Endodermal cell (in vitro differentiated cells): Measurements from ENCODE around the gene FOSB. TPM values are rescaled to one million over a fixed set of nuclear protein-coding genes. Genes with fewer than 3 reads are reported as not detected.
"Not testable (repeated sequence)": the region's sequence is repeated elsewhere in the genome, so short reads cannot be mapped to it uniquely, and the experiment has no call there.

Source experiments
- DNase-seq: peaks from one replicate; pipeline ENCODE4 v3.0.0-alpha.2; 2017
- H3K27ac ChIP-seq: 2 replicates; pipeline ENCODE4 v1.5.1; 2013; ENCODE audit warnings: mild to moderate bottlenecking, low read depth, low read length, moderate library complexity
- H3K27me3 ChIP-seq: 2 replicates; pipeline ENCODE4 v1.6.1; 2013; ENCODE audit warnings: mild to moderate bottlenecking, low read length, moderate library complexity; ENCODE audit not compliant: insufficient read depth, control insufficient read depth, poor library complexity, severe bottlenecking
- H3K36me3 ChIP-seq: 2 replicates; pipeline ENCODE4 v1.7.0; 2013; ENCODE audit warnings: mild to moderate bottlenecking, low read length, moderate library complexity; ENCODE audit not compliant: control insufficient read depth, insufficient read depth
- H3K4me1 ChIP-seq: one replicate; pipeline ENCODE4 v1.7.0; 2013; ENCODE audit warnings: low read length; ENCODE audit not compliant: control insufficient read depth, insufficient read depth
- H3K4me3 ChIP-seq: 2 replicates; pipeline ENCODE4 v1.5.1; 2013; ENCODE audit warnings: mild to moderate bottlenecking, low read length, moderate library complexity
- H3K9ac ChIP-seq: 2 replicates; pipeline ENCODE4 v1.6.1; 2013; ENCODE audit warnings: mild to moderate bottlenecking, low read length, moderate library complexity; ENCODE audit not compliant: poor library complexity, severe bottlenecking; ENCODE audit errors: extremely low read depth
- H3K9me3 ChIP-seq: 2 replicates; pipeline ENCODE4 v1.6.1; 2013; ENCODE audit warnings: mild to moderate bottlenecking, low read length, moderate library complexity; ENCODE audit not compliant: control insufficient read depth
- H3K27ac Mint-ChIP-seq: 2 replicates; pipeline ENCODE4 v1.8.0; 2020; ENCODE audit warnings: mixed read lengths
- H3K27me3 Mint-ChIP-seq: 2 replicates; pipeline ENCODE4 v1.8.0; 2021; ENCODE audit warnings: mild to moderate bottlenecking, mixed read lengths; ENCODE audit not compliant: insufficient read depth
- H3K36me3 Mint-ChIP-seq: 2 replicates; pipeline ENCODE4 v1.8.0; 2020; ENCODE audit warnings: low read depth, mixed read lengths
- H3K4me1 Mint-ChIP-seq: 2 replicates; pipeline ENCODE4 v1.8.0; 2020; ENCODE audit warnings: mixed read lengths
- H3K4me3 Mint-ChIP-seq: 2 replicates; pipeline ENCODE4 v1.8.0; 2020; ENCODE audit warnings: mild to moderate bottlenecking, moderate library complexity, mixed read lengths
- H3K9me3 Mint-ChIP-seq: 2 replicates; pipeline ENCODE4 v1.8.0; 2020; ENCODE audit warnings: mild to moderate bottlenecking, mixed read lengths
- WGBS, 2 experiments: methylation state at CpG; one replicate each; pipeline versions ENCODE4 v1.1.5 to v1.1.7; 2013; ENCODE audit warnings: missing lambda C conversion rate in 2 of 2, mixed read lengths in 1 of 2; ENCODE audit not compliant: insufficient coverage in 1 of 2, insufficient read length in 1 of 2; 5-methylcytosine and 5-hydroxymethylcytosine counted together
- total RNA-seq, 2 donors: library from RNA; stranded (reverse); fragmentation: NEBNext Ultra II Directional in 1 of 2; extraction: Animal tissue kit (Norgen Biotek cat#: 25700) in 1 of 2; gene quantifications; 2 replicates in 1 of 2; 3 replicates in 1 of 2; pipeline ENCODE4 v1.2.1, GENCODE V29; 2021
- TF ChIP-seq, protein P1 (sequence below): fragments of 200-600 bp; sonication (generic); conservative IDR thresholded peaks from 2 replicates; pipeline ENCODE4 v1.5.0; 2021; ENCODE audit warnings: antibody characterized with exemption, mild to moderate bottlenecking

The FOSB gene
- total RNA-seq, 2 donors from 2014 or later, result 1.6 to 3.0 TPM

GRCh38 chr19:45424191-45425058 lies 43.4 kb upstream of the FOSB start:
- no peaks in the 10 kb centered on the region for H3K36me3 ChIP-seq
- WGBS, 2 experiments, result 6 to 19% methylated on average over 15 to 24 of the region's 24 CpGs

GRCh38 chr19:45428384-45429231 lies 39.2 kb upstream of the FOSB start:
- Histone ChIP-seq H3K4me3 (peak overlapping the region; percentile 80), H3K27ac (no peak overlapping the region), H3K27me3 (no peaks in the 10 kb centered on the region), H3K36me3 (no peaks in the 10 kb centered on the region), H3K4me1 (no peaks in the 10 kb centered on the region), H3K9ac (peak overlapping the region; percentile 47), H3K9me3 (no peaks in the 10 kb centered on the region)
- Mint-ChIP-seq H3K36me3 (no peaks in the 10 kb centered on the region), H3K9me3 (no peaks in the 10 kb centered on the region), H3K4me1 (peaks cover 4% of the 10 kb centered on the region), H3K27me3 (no peaks in the 10 kb centered on the region), H3K4me3 (peak overlapping the region; percentile 63), H3K27ac (peak overlapping the region; percentile 90)
- DNase-seq, result peak; percentile 88
- WGBS, 2 experiments, result 6 to 19% methylated on average over 14 to 73 of the region's 73 CpGs
- TF ChIP-seq, protein P1, sequence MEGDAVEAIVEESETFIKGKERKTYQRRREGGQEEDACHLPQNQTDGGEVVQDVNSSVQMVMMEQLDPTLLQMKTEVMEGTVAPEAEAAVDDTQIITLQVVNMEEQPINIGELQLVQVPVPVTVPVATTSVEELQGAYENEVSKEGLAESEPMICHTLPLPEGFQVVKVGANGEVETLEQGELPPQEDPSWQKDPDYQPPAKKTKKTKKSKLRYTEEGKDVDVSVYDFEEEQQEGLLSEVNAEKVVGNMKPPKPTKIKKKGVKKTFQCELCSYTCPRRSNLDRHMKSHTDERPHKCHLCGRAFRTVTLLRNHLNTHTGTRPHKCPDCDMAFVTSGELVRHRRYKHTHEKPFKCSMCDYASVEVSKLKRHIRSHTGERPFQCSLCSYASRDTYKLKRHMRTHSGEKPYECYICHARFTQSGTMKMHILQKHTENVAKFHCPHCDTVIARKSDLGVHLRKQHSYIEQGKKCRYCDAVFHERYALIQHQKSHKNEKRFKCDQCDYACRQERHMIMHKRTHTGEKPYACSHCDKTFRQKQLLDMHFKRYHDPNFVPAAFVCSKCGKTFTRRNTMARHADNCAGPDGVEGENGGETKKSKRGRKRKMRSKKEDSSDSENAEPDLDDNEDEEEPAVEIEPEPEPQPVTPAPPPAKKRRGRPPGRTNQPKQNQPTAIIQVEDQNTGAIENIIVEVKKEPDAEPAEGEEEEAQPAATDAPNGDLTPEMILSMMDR, result peak; percentile 80

More at GRCh38 chr19:45424191-45425058, 43.4 kb upstream of the FOSB start:
- Mint-ChIP-seq H3K9me3 (no peaks in the 10 kb centered on the region), H3K27ac (peak overlapping the region; percentile 95), H3K4me1 (peaks cover 15% of the 10 kb centered on the region), H3K27me3 (no peaks in the 10 kb centered on the region), H3K36me3 (peaks cover 14% of the 10 kb centered on the region), H3K4me3 (peak overlapping the region; percentile 76)
- TF ChIP-seq, protein P1, result no peak
- no peaks in the 10 kb centered on the region for H3K4me1 ChIP-seq
- peak overlapping the region; percentile 35 for H3K9ac ChIP-seq
- H3K9me3 ChIP-seq, result no peaks in the 10 kb centered on the region
- peak overlapping the region; percentile 82 for H3K4me3 ChIP-seq
- DNase-seq, result peak; percentile 89
- peak overlapping the region; percentile 89 for H3K27ac ChIP-seq
- no peaks in the 10 kb centered on the region for H3K27me3 ChIP-seq

DNA sequence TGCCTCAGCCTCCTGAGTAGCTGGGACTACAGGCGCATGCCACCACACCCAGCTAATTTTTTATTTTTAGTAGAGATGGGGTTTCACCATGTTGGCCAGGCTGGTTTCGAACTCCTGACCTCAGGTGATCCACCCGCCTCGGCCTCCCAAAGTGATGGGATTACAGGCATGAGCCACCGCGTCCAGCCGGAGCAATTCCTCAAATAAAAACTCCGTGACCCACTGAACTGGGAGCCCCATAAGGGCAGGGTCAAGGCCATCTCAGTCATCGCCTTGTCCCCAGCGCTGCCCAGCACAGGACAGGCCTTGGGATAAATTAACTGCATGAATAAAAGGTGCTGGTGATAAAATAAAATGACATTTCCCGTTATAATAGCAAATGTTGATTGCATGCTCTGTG lies 37.9 kb upstream of the FOSB start:
- WGBS, 2 experiments, result 86 to 93% methylated on average over 11 of the region's 11 CpGs
- H3K4me3 Mint-ChIP-seq, result not testable (repeated sequence)

GRCh38 chr19:45431008-45431407 lies 36.8 kb upstream of the FOSB start:
- not testable (repeated sequence) for H3K9me3 ChIP-seq, H3K36me3 Mint-ChIP-seq, H3K27ac Mint-ChIP-seq, H3K4me1 Mint-ChIP-seq, H3K27me3 Mint-ChIP-seq, H3K4me3 Mint-ChIP-seq, H3K9me3 Mint-ChIP-seq, H3K27ac ChIP-seq, H3K9ac ChIP-seq, DNase-seq, H3K4me3 ChIP-seq, H3K36me3 ChIP-seq, H3K4me1 ChIP-seq, H3K27me3 ChIP-seq
- 89 to 93% methylated on average over 9 of the region's 9 CpGs for WGBS, 2 experiments

More for the DNA sequence above, 37.9 kb upstream of the FOSB start:
- H3K9me3 ChIP-seq, H3K27me3 Mint-ChIP-seq, H3K4me3 ChIP-seq, H3K4me1 ChIP-seq, H3K9ac ChIP-seq, H3K36me3 Mint-ChIP-seq, H3K27ac ChIP-seq, H3K4me1 Mint-ChIP-seq, DNase-seq, H3K9me3 Mint-ChIP-seq, H3K36me3 ChIP-seq, H3K27ac Mint-ChIP-seq, H3K27me3 ChIP-seq: not testable (repeated sequence)

DNA sequence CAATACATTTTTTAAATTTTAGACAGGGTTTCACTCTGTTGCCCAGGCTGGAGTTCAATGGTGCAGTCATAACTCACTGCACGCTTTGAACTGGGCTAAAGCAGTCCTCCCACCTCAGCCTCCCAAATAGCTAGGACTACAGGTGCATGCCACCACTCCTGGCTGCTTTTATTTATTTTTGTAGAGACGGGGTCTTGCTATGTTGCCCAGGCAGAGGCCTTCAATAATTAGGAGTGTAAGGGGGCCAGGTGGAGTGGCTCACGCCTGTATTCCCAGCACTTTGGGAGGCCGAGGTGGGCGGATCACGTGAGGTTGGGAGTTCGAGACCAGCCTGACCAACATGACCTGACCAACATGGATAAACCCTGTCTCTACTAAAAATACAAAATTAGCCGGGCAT lies 35.3 kb upstream of the FOSB start:
- not testable (repeated sequence) for H3K36me3 Mint-ChIP-seq, DNase-seq, H3K27me3 Mint-ChIP-seq, H3K4me3 ChIP-seq, H3K9me3 Mint-ChIP-seq, H3K4me1 Mint-ChIP-seq, H3K4me3 Mint-ChIP-seq, H3K4me1 ChIP-seq, H3K9me3 ChIP-seq, H3K27ac ChIP-seq, H3K9ac ChIP-seq, H3K36me3 ChIP-seq, H3K27me3 ChIP-seq, H3K27ac Mint-ChIP-seq
- WGBS, 2 experiments, result 95% methylated on average over 8 of the region's 8 CpGs
